A673 (cell line): ENCODE measurements around the gene IRAK3. TPM values are rescaled to one million over a fixed set of nuclear protein-coding genes. Genes with fewer than 3 reads are reported as not detected.

Experiments
- BruUV-seq: library from RNA; stranded (reverse); fragments of 400-500 nt; replicated peaks from 2 replicates; lab custom pipeline; 2021; lab: Mats Ljungman, UMichigan
- CTCF ChIA-PET: fragments of 300-600 bp; sonication (Branson Sonifier 250); formaldehyde crosslinking; loops from one replicate; lab custom pipeline; 2022; ENCODE audit warnings: antibody characterized with exemption; lab: Charles Lee
- POLR2A ChIA-PET: fragments of 300-600 bp; sonication (Branson Sonifier 250); formaldehyde crosslinking; loops from one replicate; lab custom pipeline; 2022; ENCODE audit warnings: antibody characterized with exemption; ENCODE audit not compliant: low non-redundant PET; lab: Charles Lee
- DNase-seq: peaks from one replicate; pipeline ENCODE4 v3.0.0-alpha.2; 2015; ENCODE audit warnings: low spot score
- H3K27ac ChIP-seq: fragments of 200-600 bp; sonication (generic); 2 replicates; pipeline ENCODE4 v1.5.1; 2016; ENCODE audit warnings: mixed run types, low read depth, mild to moderate bottlenecking, mixed read lengths, antibody characterized with exemption, low read length; ENCODE audit not compliant: poor library complexity, severe bottlenecking
- H3K27me3 ChIP-seq: fragments of 200-600 bp; sonication (generic); replicated peaks from 2 replicates; pipeline ENCODE4 v1.6.1; 2017; ENCODE audit warnings: mixed run types, low read depth, mild to moderate bottlenecking, mixed read lengths, antibody characterized with exemption, low read length; ENCODE audit not compliant: insufficient read depth, poor library complexity
- H3K36me3 ChIP-seq: fragments of 200-600 bp; sonication (generic); 2 replicates; pipeline ENCODE4 v1.6.1; 2016; ENCODE audit warnings: mixed run types, mild to moderate bottlenecking, mixed read lengths, antibody characterized with exemption, low read length; ENCODE audit not compliant: insufficient read depth, poor library complexity, severe bottlenecking
- H3K4me1 ChIP-seq: fragments of 200-600 bp; sonication (generic); 2 replicates; pipeline ENCODE4 v1.6.1; 2017; ENCODE audit warnings: mixed run types, mild to moderate bottlenecking, mixed read lengths, antibody characterized with exemption, low read length; ENCODE audit not compliant: insufficient read depth, poor library complexity, severe bottlenecking
- H3K4me3 ChIP-seq: fragments of 200-600 bp; sonication (generic); 2 replicates; pipeline ENCODE4 v1.5.1; 2016; ENCODE audit warnings: low read depth, mixed run types, mild to moderate bottlenecking, mixed read lengths, low read length; ENCODE audit not compliant: poor library complexity, severe bottlenecking
- H3K9me3 ChIP-seq: fragments of 200-600 bp; sonication (generic); 2 replicates; pipeline ENCODE4 v1.6.1; 2016; ENCODE audit warnings: mixed run types, low read depth, mild to moderate bottlenecking, mixed read lengths, antibody characterized with exemption, low read length; ENCODE audit not compliant: poor library complexity, severe bottlenecking
- EZH2 ChIP-seq: fragments of 200-600 bp; sonication (generic); IDR thresholded peaks from 2 replicates; pipeline ENCODE4 v1.6.1; 2017; ENCODE audit warnings: borderline replicate concordance, low read depth, mild to moderate bottlenecking, mixed read lengths, antibody characterized with exemption, low read length; ENCODE audit not compliant: poor library complexity, severe bottlenecking
- intact Hi-C: fragments of 100-400 bp; cut with micrococcal nuclease; formaldehyde crosslinking; loops from one replicate; pipeline ENCODE4 v1.10.0; 2022; ENCODE audit not compliant: unreplicated experiment
- total RNA-seq: library from RNA; stranded (reverse); gene quantifications from 2 replicates; pipeline ENCODE4 v1.2.3, GENCODE V29; 2021
- TF ChIP-seq, protein P1 (sequence below): fragments of 300-800, 200-600 bp; sonication (generic); conservative IDR thresholded peaks from 2 replicates; pipeline ENCODE4 v1.5.1; 2017; ENCODE audit warnings: low read depth, mild to moderate bottlenecking, antibody characterized with exemption, low read length, moderate library complexity, mixed read lengths

The IRAK3 gene
- total RNA-seq, 1 experiment from 2014 or later = 0.19 TPM

GRCh38 chr12:66154776-66155175 is 34.2 kb upstream of the IRAK3 start:
- Histone ChIP-seq H3K9me3 (no peaks in the 10 kb centered on the region), H3K27ac (no peak overlapping the region), H3K4me1 (peaks cover 5% of the 10 kb centered on the region), H3K4me3 (no peak overlapping the region), H3K27me3 (no peaks in the 10 kb centered on the region), H3K36me3 (peaks cover 5% of the 10 kb centered on the region)
- intact Hi-C loops = no loop called here
- DNase-seq = no peak
- ChIA-PET CTCF (no interaction called here), POLR2A (no interaction called here)
- TF ChIP-seq EZH2 = no peak
- TF ChIP-seq, protein P1, sequence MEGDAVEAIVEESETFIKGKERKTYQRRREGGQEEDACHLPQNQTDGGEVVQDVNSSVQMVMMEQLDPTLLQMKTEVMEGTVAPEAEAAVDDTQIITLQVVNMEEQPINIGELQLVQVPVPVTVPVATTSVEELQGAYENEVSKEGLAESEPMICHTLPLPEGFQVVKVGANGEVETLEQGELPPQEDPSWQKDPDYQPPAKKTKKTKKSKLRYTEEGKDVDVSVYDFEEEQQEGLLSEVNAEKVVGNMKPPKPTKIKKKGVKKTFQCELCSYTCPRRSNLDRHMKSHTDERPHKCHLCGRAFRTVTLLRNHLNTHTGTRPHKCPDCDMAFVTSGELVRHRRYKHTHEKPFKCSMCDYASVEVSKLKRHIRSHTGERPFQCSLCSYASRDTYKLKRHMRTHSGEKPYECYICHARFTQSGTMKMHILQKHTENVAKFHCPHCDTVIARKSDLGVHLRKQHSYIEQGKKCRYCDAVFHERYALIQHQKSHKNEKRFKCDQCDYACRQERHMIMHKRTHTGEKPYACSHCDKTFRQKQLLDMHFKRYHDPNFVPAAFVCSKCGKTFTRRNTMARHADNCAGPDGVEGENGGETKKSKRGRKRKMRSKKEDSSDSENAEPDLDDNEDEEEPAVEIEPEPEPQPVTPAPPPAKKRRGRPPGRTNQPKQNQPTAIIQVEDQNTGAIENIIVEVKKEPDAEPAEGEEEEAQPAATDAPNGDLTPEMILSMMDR = no peak
- BruUV-seq = no TSS peak

DNA sequence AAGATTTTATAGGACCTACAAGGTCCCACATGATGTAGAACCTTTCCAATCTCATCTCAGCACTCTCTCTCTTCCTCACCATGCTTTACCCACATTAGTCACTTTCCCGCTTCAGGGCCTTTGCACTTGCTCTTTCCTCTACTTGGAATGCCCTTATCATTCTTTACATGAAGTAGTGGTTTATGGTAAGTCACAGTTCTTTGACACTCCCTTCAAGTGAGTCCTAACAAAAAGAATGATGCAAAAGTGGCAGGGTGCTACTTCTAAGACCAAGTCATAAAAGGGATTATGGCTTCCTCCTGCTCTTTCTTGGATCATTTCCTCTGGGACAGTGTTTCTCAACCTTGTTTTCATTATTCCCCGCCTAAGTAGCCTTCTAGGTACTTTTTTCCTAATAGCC is 32.4 kb upstream of the IRAK3 start:
- no peaks in the 10 kb centered on the region for H3K27me3 ChIP-seq
- no peak overlapping the region for H3K27ac ChIP-seq
- ChIA-PET CTCF (no interaction called here), POLR2A (no interaction called here)
- BruUV-seq = no TSS peak
- no peak overlapping the region for H3K4me3 ChIP-seq
- DNase-seq = no peak
- H3K9me3 ChIP-seq = no peaks in the 10 kb centered on the region
- H3K36me3 ChIP-seq = peaks cover 4% of the 10 kb centered on the region
- no peak for TF ChIP-seq EZH2
- TF ChIP-seq, protein P1 = no peak
- intact Hi-C loops = no loop called here
- H3K4me1 ChIP-seq = peaks cover 5% of the 10 kb centered on the region

GRCh38 chr12:66159123-66159522 is 29.9 kb upstream of the IRAK3 start:
- CTCF ChIA-PET = interaction anchor here (1.4 kb wide), 1 partner anchor 11 kb away, joined by 5 read pairs; the partner anchor contains the start of gene TMBIM4
- no TSS peak for BruUV-seq
- intact Hi-C loops = no loop called here

More at GRCh38 chr12:66159123-66159522, 29.9 kb upstream of the IRAK3 start:
- Histone ChIP-seq H3K27me3 (no peaks in the 10 kb centered on the region), H3K4me1 (peaks cover 10% of the 10 kb centered on the region), H3K4me3 (no peak overlapping the region), H3K36me3 (no peaks in the 10 kb centered on the region), H3K27ac (no peak overlapping the region), H3K9me3 (peaks cover 2% of the 10 kb centered on the region)
- TF ChIP-seq, protein P1 = no peak
- TF ChIP-seq EZH2 = no peak
- no peak for DNase-seq
- POLR2A ChIA-PET = no interaction called here
